B cell (primary cell): Measurements from ENCODE around the gene MOB3A.

Source experiments
- CTCF ChIP-seq: fragments of 200-600 bp; IDR thresholded peaks from one replicate; pipeline ENCODE4 v1.8.0; 2022; ENCODE audit warnings: antibody characterized with exemption, mild to moderate bottlenecking
- EZH2 ChIP-seq: IDR thresholded peaks from 2 replicates; pipeline ENCODE4 v1.6.1; 2012; ENCODE audit warnings: borderline replicate concordance, low read depth, mild to moderate bottlenecking, moderate library complexity, low read length; ENCODE audit not compliant: insufficient read depth, poor library complexity, severe bottlenecking

- no peak for TF ChIP-seq CTCF
- TF ChIP-seq EZH2, result no peak
Observed at GRCh38 chr19:2062389-2062729, 33.8 kb downstream of the MOB3A start.
